Activated T-helper 1 cell treated with anti-CD3 and anti-CD28 coated beads, Interleukin-2, amount 50 U/mL, for 16 hours (primary cell): ENCODE data around the gene CFAP99.
"Not testable (repeated sequence)": the region's sequence is repeated elsewhere in the genome, so short reads cannot be mapped to it uniquely, and the experiment has no call there.

Experiments used
- DNase-seq, 2 donors: peaks; one replicate each; pipeline ENCODE4 v3.0.0-alpha.2; 2020; ENCODE audit warnings: low read depth in 1 of 2, low spot score in 1 of 2

Gene CFAP99

GRCh38 chr4:2418650-2419571 is at the start of gene CFAP99:
TSS of gene CFAP99 (plus strand) at chr4:2418955.
- DNase-seq: peak; percentile 98 to 99

- DNase-seq: no peak
These were observed 48.0 kb upstream of the CFAP99 start for GRCh38 chr4:2370597-2371320.

GRCh38 chr4:2371765-2372487 is 46.8 kb upstream of the CFAP99 start:
- no peak for DNase-seq

- no peak for DNase-seq
These were observed 46.2 kb upstream of the CFAP99 start for GRCh38 chr4:2372488-2373030.

- DNase-seq: no peak
These were observed 45.2 kb upstream of the CFAP99 start for GRCh38 chr4:2373532-2373931.

GRCh38 chr4:2375427-2375826 is 43.3 kb upstream of the CFAP99 start:
- no peak for DNase-seq

GRCh38 chr4:2377241-2377640 is 41.5 kb upstream of the CFAP99 start:
- DNase-seq: no peak

- no peak for DNase-seq
These were observed 40.4 kb upstream of the CFAP99 start for GRCh38 chr4:2378401-2378800.

- no peak for DNase-seq
These were observed 39.9 kb upstream of the CFAP99 start for GRCh38 chr4:2378898-2379297.

GRCh38 chr4:2380589-2380988 is 38.2 kb upstream of the CFAP99 start:
- not testable (repeated sequence) for DNase-seq

- not testable (repeated sequence) for DNase-seq
These were observed 36.0 kb upstream of the CFAP99 start for GRCh38 chr4:2382769-2383202.

- not testable (repeated sequence) for DNase-seq
These were observed 35.5 kb upstream of the CFAP99 start for GRCh38 chr4:2383220-2383631.

- no peak for DNase-seq
These were observed 35.0 kb upstream of the CFAP99 start for GRCh38 chr4:2383760-2384159.

- DNase-seq: no peak
These were observed 34.5 kb upstream of the CFAP99 start for GRCh38 chr4:2384245-2384644.

GRCh38 chr4:2385516-2385915 is 33.2 kb upstream of the CFAP99 start:
- no peak for DNase-seq

GRCh38 chr4:2386717-2387116 is 32.0 kb upstream of the CFAP99 start:
- no peak for DNase-seq

GRCh38 chr4:2387218-2387617 is 31.5 kb upstream of the CFAP99 start:
- DNase-seq: no peak

GRCh38 chr4:2387829-2388228 is 30.9 kb upstream of the CFAP99 start:
- DNase-seq: no peak

GRCh38 chr4:2388429-2389182 is 30.1 kb upstream of the CFAP99 start:
- no peak for DNase-seq

GRCh38 chr4:2389691-2390090 is 29.1 kb upstream of the CFAP99 start:
- DNase-seq: no peak
